Measurements from ENCODE around the gene NLGN1. TPM values are rescaled to one million over a fixed set of nuclear protein-coding genes. Genes with fewer than 3 reads are reported as not detected.

Gene NLGN1
- total and polyA plus RNA-seq, 2 of the 8 experiments (the other 6 are each of a cell fraction or from before 2014, with no cell fraction given), result 7.8 to 14.8 TPM

- TF ChIP-seq ATF3 (IDR thresholded peaks at IDR 0.05; ENCODE audit: insufficient read depth, low read depth, low read length) (no peak), TAF7 (optimal IDR thresholded peaks at IDR 0.05; ENCODE audit: borderline replicate concordance, low read depth, low read length) (no peak), POU5F1 (IDR thresholded peaks at IDR 0.05; ENCODE audit: low read depth, low read length) (no peak)
Measured at GRCh38 chr3:173402656-173403055, 5.1 kb downstream of the NLGN1 start (continued).
